T-cell (primary cell): ENCODE measurements around the gene CDC42EP1. TPM values are rescaled to one million over a fixed set of nuclear protein-coding genes. Genes with fewer than 3 reads are reported as not detected.
"Not testable (repeated sequence)": the region's sequence is repeated elsewhere in the genome, so short reads cannot be mapped to it uniquely, and the experiment has no call there.

Source experiments
- ATAC-seq, 4 experiments: fragments of 200-7000 bp in 3 of 4; fragments of 150-1000 bp in 1 of 4; cut with Tn5 transposase; replicated peaks in 1 of 4; 1 replicate in 3 of 4; 2 replicates in 1 of 4; pipeline ENCODE4 v1.10.0; 2021; ENCODE audit warnings: moderate library complexity in 3 of 4, mild to moderate bottlenecking in 2 of 4, moderate number of reproducible peaks in 1 of 4
- CTCF ChIA-PET, 2 donors: fragments of 300-600 bp; sonication (Branson Sonifier 250); formaldehyde crosslinking; loops; one replicate each; lab custom pipeline; 2022; ENCODE audit warnings: antibody characterized with exemption in 2 of 2; lab: Charles Lee
- POLR2A ChIA-PET, 2 donors: fragments of 300-600 bp; sonication (Branson Sonifier 250); formaldehyde crosslinking; loops; one replicate each; lab custom pipeline; 2022; ENCODE audit warnings: antibody characterized with exemption in 2 of 2; lab: Charles Lee
- DNase-seq, 35 experiments: peaks; one replicate each; pipeline versions ENCODE4 v3.0.0 to v3.0.0-alpha.2; 2013 to 2023
- H3K27ac ChIP-seq: one replicate; pipeline ENCODE4 v1.5.1; 2013; ENCODE audit warnings: low read length
- H3K27me3 ChIP-seq, 2 experiments: replicated peaks in 1 of 2; 1 replicate in 1 of 2; 2 replicates in 1 of 2; pipeline versions ENCODE4 v1.6.1 to v1.7.0; 2013; ENCODE audit warnings: low read length in 1 of 2, mixed read lengths in 1 of 2; ENCODE audit not compliant: control insufficient read depth in 2 of 2, insufficient read depth in 2 of 2; ENCODE audit errors: extremely low read depth in 1 of 2
- H3K36me3 ChIP-seq, 2 donors: 1 replicate in 1 of 2; 2 replicates in 1 of 2; pipeline versions ENCODE4 v1.6.1 to v1.7.0; 2013; ENCODE audit warnings: low read length in 1 of 2; ENCODE audit not compliant: control insufficient read depth in 2 of 2, insufficient read depth in 1 of 2; ENCODE audit errors: extremely low read depth in 1 of 2
- H3K4me1 ChIP-seq, 2 experiments: 1 replicate in 1 of 2; 2 replicates in 1 of 2; pipeline versions ENCODE4 v1.6.1 to v1.7.0; 2013; ENCODE audit warnings: low read length in 2 of 2, mixed read lengths in 1 of 2; ENCODE audit not compliant: insufficient read depth in 2 of 2, control insufficient read depth in 1 of 2; ENCODE audit errors: extremely low read depth in 1 of 2
- H3K4me3 ChIP-seq, 2 donors: 1 replicate in 1 of 2; 2 replicates in 1 of 2; pipeline versions ENCODE4 v1.5.1 to v1.7.0; 2013; ENCODE audit warnings: mild to moderate bottlenecking in 2 of 2, low read length in 1 of 2, moderate library complexity in 1 of 2; ENCODE audit not compliant: control insufficient read depth in 1 of 2; ENCODE audit errors: extremely low read depth in 1 of 2
- H3K9me3 ChIP-seq: 2 replicates; pipeline ENCODE4 v1.7.0; 2013
- H3K27ac Mint-ChIP-seq, 2 donors: one replicate each; pipeline ENCODE4 v1.8.0; 2020 to 2021; ENCODE audit warnings: mild to moderate bottlenecking in 2 of 2, mixed read lengths in 2 of 2
- H3K27me3 Mint-ChIP-seq, 2 donors: one replicate each; pipeline ENCODE4 v1.8.0; 2021 to 2022; ENCODE audit warnings: mixed read lengths in 2 of 2
- H3K36me3 Mint-ChIP-seq: one replicate; pipeline ENCODE4 v1.8.0; 2021; ENCODE audit warnings: mixed read lengths
- H3K4me1 Mint-ChIP-seq, 3 donors: one replicate each; pipeline ENCODE4 v1.8.0; 2020 to 2022; ENCODE audit warnings: mixed read lengths in 3 of 3, mild to moderate bottlenecking in 1 of 3
- H3K4me3 Mint-ChIP-seq, 3 donors: one replicate each; pipeline ENCODE4 v1.8.0; 2020 to 2022; ENCODE audit warnings: mild to moderate bottlenecking in 3 of 3, mixed read lengths in 3 of 3, moderate library complexity in 3 of 3
- H3K9me3 Mint-ChIP-seq, 3 donors: one replicate each; pipeline ENCODE4 v1.8.0; 2020 to 2022; ENCODE audit warnings: mixed read lengths in 3 of 3
- WGBS: methylation state at CpG from one replicate; pipeline ENCODE4 v1.1.5; 2013; ENCODE audit warnings: missing lambda C conversion rate; ENCODE audit not compliant: insufficient coverage; 5-methylcytosine and 5-hydroxymethylcytosine counted together
- total RNA-seq, 35 experiments: library from RNA in 6 of 35; stranded (reverse) in 6 of 35; fragments of 120-200 nt in 1 of 35; gene quantifications; one replicate each; pipeline versions ENCODE4 v1.2.1 to v1.2.4 and lab custom pipeline; 2013 to 2026

CDC42EP1 gene
- total RNA-seq, 5 donors from 2014 or later (not counting 1 experiment from before 2014, with no cell fraction given) = 0.47 to 0.73 (median 0.62) TPM; not detected in 2

DNA sequence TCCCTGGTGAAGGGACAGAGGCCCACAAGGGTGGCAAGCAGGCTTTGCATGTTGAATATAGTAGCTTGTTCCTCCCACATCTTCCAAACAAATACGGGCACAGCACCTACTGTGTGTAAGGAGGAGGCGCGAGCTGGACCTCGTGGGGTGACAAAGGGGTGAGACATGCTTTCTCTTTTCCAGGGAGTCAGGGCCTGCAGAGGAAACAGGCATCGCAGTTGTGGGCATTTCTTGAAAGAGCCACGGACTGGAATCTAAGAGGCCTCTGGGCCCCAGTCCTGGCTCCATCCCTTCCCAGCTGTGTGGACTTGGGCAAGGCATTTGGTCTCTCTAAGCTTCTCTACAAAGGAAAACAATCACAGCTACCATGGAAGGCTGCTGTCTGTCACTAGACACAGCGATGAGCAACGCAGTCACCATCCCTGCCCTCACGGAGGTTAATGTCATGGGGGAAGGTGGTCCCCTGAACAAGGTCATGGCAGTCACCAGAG lies 13.0 kb upstream of the CDC42EP1 start:
- DNase-seq (no peak), ATAC-seq (no peak)
- no peak overlapping the region for H3K27ac Mint-ChIP-seq
- H3K36me3 Mint-ChIP-seq = no peaks in the 10 kb centered on the region
- H3K4me1 ChIP-seq = peaks cover 0 to 16% of the 10 kb centered on the region in 2 experiments
- H3K27ac ChIP-seq = no peak overlapping the region
- H3K27me3 Mint-ChIP-seq = peaks cover 0 to 3% of the 10 kb centered on the region in 2 donors
- ChIA-PET POLR2A (no interaction called here), CTCF (interaction anchor here in 1 of 2 donors (1.8 kb wide), 1 partner anchor 14 kb away, joined by 5 read pairs; no protein-coding TSS in a partner anchor)
- peaks cover 7 to 9% (median 8%) of the 10 kb centered on the region in 3 donors for H3K4me1 Mint-ChIP-seq
- H3K9me3 Mint-ChIP-seq = no peaks in the 10 kb centered on the region
- peaks cover 0 to 48% of the 10 kb centered on the region in 2 experiments for H3K27me3 ChIP-seq
- H3K36me3 ChIP-seq = no peaks in the 10 kb centered on the region
- WGBS = 87% methylated on average over 5 of the region's 9 CpGs
- H3K4me3 ChIP-seq = no peak overlapping the region
- no peak overlapping the region for H3K4me3 Mint-ChIP-seq
- H3K9me3 ChIP-seq = no peaks in the 10 kb centered on the region

GRCh38 chr22:37549704-37550059 lies 10.6 kb upstream of the CDC42EP1 start:
- Histone ChIP-seq H3K27me3 (peaks cover 0 to 52% of the 10 kb centered on the region in 2 experiments), H3K4me1 (peaks cover 0 to 15% of the 10 kb centered on the region in 2 experiments), H3K36me3 (no peaks in the 10 kb centered on the region), H3K4me3 (no peak overlapping the region), H3K9me3 (no peaks in the 10 kb centered on the region), H3K27ac (no peak overlapping the region)
- CTCF ChIA-PET = interaction anchor here (0.6 to 1.0 kb wide), 2 partner anchors 12 to 260 kb away, joined by 3 to 11 read pairs; no protein-coding TSS in a partner anchor
- H3K27me3 Mint-ChIP-seq = peaks cover 7 to 14% of the 10 kb centered on the region in 2 donors
- no peak overlapping the region for H3K4me3 Mint-ChIP-seq
- no peak for DNase-seq
- POLR2A ChIA-PET = no interaction called here
- no peak for ATAC-seq
- H3K9me3 Mint-ChIP-seq = no peaks in the 10 kb centered on the region
- no peak overlapping the region for H3K27ac Mint-ChIP-seq
- H3K36me3 Mint-ChIP-seq = no peaks in the 10 kb centered on the region
- 65% methylated on average over 4 of the region's 5 CpGs for WGBS
- peaks cover 6 to 9% (median 7%) of the 10 kb centered on the region in 3 donors for H3K4me1 Mint-ChIP-seq

DNA sequence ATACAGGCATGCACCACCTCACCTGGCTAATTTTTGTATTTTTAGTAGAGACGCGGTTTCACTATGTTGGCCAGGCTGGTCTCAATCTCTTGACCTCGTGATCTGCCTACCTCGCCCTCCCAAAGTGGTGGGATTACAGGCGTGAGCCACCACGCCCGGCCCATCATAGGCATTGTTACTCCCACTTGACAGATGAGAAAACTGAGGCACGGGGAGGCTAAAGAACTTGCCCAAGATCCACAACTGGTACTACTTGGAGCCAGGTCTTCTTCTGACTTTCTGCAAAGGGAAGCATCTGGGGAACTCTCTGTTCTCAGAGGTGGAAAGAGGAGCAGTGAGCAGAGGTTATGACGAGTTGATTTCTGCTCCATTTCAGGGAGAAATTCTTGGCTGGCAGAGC lies 9.4 kb upstream of the CDC42EP1 start:
- H3K4me3 Mint-ChIP-seq, H3K4me1 ChIP-seq, H3K4me1 Mint-ChIP-seq, H3K27ac ChIP-seq, DNase-seq, H3K9me3 Mint-ChIP-seq, CTCF ChIA-PET, H3K27ac Mint-ChIP-seq, H3K9me3 ChIP-seq, ATAC-seq, H3K36me3 ChIP-seq, H3K4me3 ChIP-seq, H3K36me3 Mint-ChIP-seq, POLR2A ChIA-PET: not testable (repeated sequence)
- H3K27me3 ChIP-seq = peaks cover 0 to 47% of the 10 kb centered on the region in 2 experiments
- peaks cover 10 to 16% of the 10 kb centered on the region in 2 donors for H3K27me3 Mint-ChIP-seq
- WGBS = 86% methylated on average over 9 of the region's 9 CpGs

- Histone ChIP-seq H3K9me3 (no peaks in the 10 kb centered on the region), H3K27me3 (peaks cover 0 to 49% of the 10 kb centered on the region in 2 experiments), H3K4me1 (peaks cover 0 to 2% of the 10 kb centered on the region in 2 experiments), H3K36me3 (no peaks in the 10 kb centered on the region), H3K27ac (no peak overlapping the region), H3K4me3 (no peak overlapping the region)
- Mint-ChIP-seq H3K36me3 (no peaks in the 10 kb centered on the region), H3K27ac (no peak overlapping the region), H3K4me3 (no peak overlapping the region), H3K9me3 (no peaks in the 10 kb centered on the region), H3K4me1 (peaks cover 0 to 5% (median 4%) of the 10 kb centered on the region in 3 donors), H3K27me3 (peaks cover 18 to 23% of the 10 kb centered on the region in 2 donors)
- DNase-seq (no peak), ATAC-seq (no peak)
- CTCF ChIA-PET = interaction anchor here (0.6 to 1.0 kb wide), 2 partner anchors 16 to 793 kb away, joined by 3 to 5 read pairs; no protein-coding TSS in a partner anchor
- POLR2A ChIA-PET = no interaction called here
- WGBS = 85% methylated on average over 6 of the region's 6 CpGs
Measured at GRCh38 chr22:37551981-37552380, 8.3 kb upstream of the CDC42EP1 start.

DNA sequence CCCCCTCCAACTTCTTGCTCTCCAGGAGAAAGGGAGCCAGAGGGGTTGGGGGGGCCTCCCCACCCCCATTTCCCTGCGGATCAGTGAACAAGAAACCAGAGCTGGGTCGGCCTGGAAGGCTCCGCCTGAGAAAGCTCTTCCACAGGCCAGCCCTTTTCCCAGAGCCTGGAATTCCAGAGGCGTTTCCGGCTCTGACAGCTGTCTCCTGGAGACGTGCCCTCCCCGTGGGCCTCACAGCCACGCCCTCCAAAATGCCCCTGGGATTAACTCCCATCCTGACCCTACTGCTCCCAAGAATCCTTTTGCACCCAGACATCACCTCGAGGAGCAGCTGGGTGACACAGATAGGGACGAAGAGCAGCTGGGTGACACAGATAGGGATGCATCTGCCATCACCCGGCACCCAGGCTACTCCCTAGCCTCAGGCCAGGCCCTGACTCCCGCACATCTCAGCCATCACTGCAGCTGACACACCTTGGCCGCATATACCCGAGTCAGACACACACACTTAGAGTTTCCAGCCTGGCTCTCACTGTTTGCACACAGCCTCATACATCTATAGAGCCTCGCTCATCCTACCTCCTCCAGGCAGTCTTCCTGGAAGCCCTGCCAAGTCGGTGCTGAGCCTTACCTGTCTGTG lies 7.6 kb upstream of the CDC42EP1 start:
- H3K36me3 Mint-ChIP-seq = no peaks in the 10 kb centered on the region
- Histone ChIP-seq H3K27me3 (peaks cover 0 to 55% of the 10 kb centered on the region in 2 experiments), H3K9me3 (no peaks in the 10 kb centered on the region), H3K27ac (no peak overlapping the region), H3K4me1 (peaks cover 0 to 2% of the 10 kb centered on the region in 2 experiments), H3K4me3 (no peak overlapping the region), H3K36me3 (no peaks in the 10 kb centered on the region)
- CTCF ChIA-PET = interaction anchor here (0.6 to 1.0 kb wide), 2 partner anchors 15 to 792 kb away, joined by 3 to 5 read pairs; no protein-coding TSS in a partner anchor
- DNase-seq (no peak), ATAC-seq (no peak)
- peaks cover 20 to 29% of the 10 kb centered on the region in 2 donors for H3K27me3 Mint-ChIP-seq
- no peak overlapping the region for H3K27ac Mint-ChIP-seq
- no peak overlapping the region for H3K4me3 Mint-ChIP-seq
- H3K4me1 Mint-ChIP-seq = peaks cover 0 to 7% (median 4%) of the 10 kb centered on the region in 3 donors
- POLR2A ChIA-PET = no interaction called here
- 77% methylated on average over 13 of the region's 16 CpGs for WGBS
- H3K9me3 Mint-ChIP-seq = no peaks in the 10 kb centered on the region

DNA sequence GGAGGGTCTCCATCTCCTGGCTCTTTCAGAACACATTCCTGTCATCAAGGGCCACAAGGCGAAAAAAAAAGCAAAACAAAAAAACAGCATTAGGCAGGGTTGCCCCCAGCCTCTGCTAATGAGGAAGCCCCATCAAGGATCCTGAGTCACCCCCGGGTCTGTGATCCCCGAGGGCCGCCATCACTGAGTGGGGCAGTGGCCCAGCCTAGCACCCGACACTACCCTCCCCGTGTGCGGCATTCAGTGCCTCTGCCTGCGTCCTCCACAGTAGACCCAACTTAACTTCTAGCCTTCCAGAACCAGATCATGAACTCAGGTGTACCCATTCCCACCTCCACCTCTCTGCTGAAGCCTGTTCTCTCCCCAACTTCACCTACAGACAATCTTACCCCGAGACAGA lies 6.6 kb upstream of the CDC42EP1 start:
- H3K27me3 Mint-ChIP-seq = peaks cover 20 to 33% of the 10 kb centered on the region in 2 donors
- H3K4me1 Mint-ChIP-seq = peaks cover 0 to 7% (median 4%) of the 10 kb centered on the region in 3 donors
- no peaks in the 10 kb centered on the region for H3K9me3 Mint-ChIP-seq
- no peak overlapping the region for H3K4me3 Mint-ChIP-seq
- peaks cover 0 to 2% of the 10 kb centered on the region in 2 experiments for H3K4me1 ChIP-seq
- H3K27me3 ChIP-seq = peaks cover 0 to 55% of the 10 kb centered on the region in 2 experiments
- POLR2A ChIA-PET = no interaction called here
- no peaks in the 10 kb centered on the region for H3K36me3 Mint-ChIP-seq
- DNase-seq (no peak), ATAC-seq (no peak)
- no peaks in the 10 kb centered on the region for H3K36me3 ChIP-seq
- 82% methylated on average over 9 of the region's 9 CpGs for WGBS
- no peaks in the 10 kb centered on the region for H3K9me3 ChIP-seq
- H3K4me3 ChIP-seq = no peak overlapping the region
- CTCF ChIA-PET = no interaction called here
- H3K27ac ChIP-seq = no peak overlapping the region
- no peak overlapping the region for H3K27ac Mint-ChIP-seq
